GM12878 (cell line): ENCODE results near the gene ICA1. TPM values are rescaled to one million over a fixed set of nuclear protein-coding genes. Genes with fewer than 3 reads are reported as not detected.

Source experiments
- ATAC-seq: fragments of 200-7000 bp; cut with Tn5 transposase; 3 replicates; pipeline ENCODE4 v1.9.1; 2020; ENCODE audit warnings: mild to moderate bottlenecking, moderate library complexity
- BruUV-seq: library from RNA; stranded (reverse); fragments of 400-500 nt; replicated peaks from 2 replicates; lab custom pipeline; 2021; lab: Mats Ljungman, UMichigan
- CTCF ChIA-PET: fragments of 300-600 bp; sonication (Branson Sonifier 250); formaldehyde crosslinking; extraction: SDS; loops from one replicate; lab custom pipeline; 2021; ENCODE audit warnings: inconsistent platforms; lab: Yijun Ruan, JAX
- POLR2A ChIA-PET: fragments of 350-600 bp; formaldehyde crosslinking; extraction: SDS; loops from one replicate; lab custom pipeline; 2021; ENCODE audit warnings: inconsistent platforms; lab: Charles Lee
- RAD21 ChIA-PET: fragments of 300-600 bp; sonication (Branson Sonifier 250); formaldehyde crosslinking; loops from one replicate; lab custom pipeline; 2023; ENCODE audit warnings: antibody characterized with exemption; ENCODE audit not compliant: unreplicated experiment; lab: Charles Lee
- SMC1A ChIA-PET: fragments of 300-600 bp; sonication (Branson Sonifier 250); formaldehyde crosslinking; loops from one replicate; lab custom pipeline; 2023; ENCODE audit not compliant: unreplicated experiment, uncharacterized antibody; lab: Charles Lee
- DNase-seq: peaks from one replicate; pipeline ENCODE4 v3.0.0-alpha.2; 2011; ENCODE audit warnings: low read depth, low spot score
- FAIRE-seq: peaks from 3 replicates; lab custom pipeline; 2011; peaks lifted over from hg19 to GRCh38; lab: Jason Lieb, UNC
- H2AFZ ChIP-seq: 2 replicates; pipeline ENCODE4 v1.6.0; 2011; ENCODE audit warnings: low read depth, low read length, control low read depth; ENCODE audit not compliant: control insufficient read depth
- H3K27ac ChIP-seq: 2 replicates; pipeline ENCODE4 v1.5.1; 2011; ENCODE audit warnings: control low read depth; ENCODE audit not compliant: control insufficient read depth, insufficient read depth
- H3K27me3 ChIP-seq, 2 experiments: replicated peaks in 1 of 2; 2 replicates each; pipeline versions ENCODE4 v1.6.0 to v1.6.1; 2011; ENCODE audit warnings: low read length in 1 of 2; ENCODE audit not compliant: control insufficient read depth in 2 of 2, insufficient read depth in 2 of 2
- H3K36me3 ChIP-seq, 2 experiments: 2 replicates each; pipeline ENCODE4 v1.5.1; 2011; ENCODE audit warnings: low read length in 1 of 2; ENCODE audit not compliant: control insufficient read depth in 2 of 2, insufficient read depth in 2 of 2
- H3K4me1 ChIP-seq: 2 replicates; pipeline ENCODE4 v1.6.1; 2011; ENCODE audit warnings: mild to moderate bottlenecking, low read length, moderate library complexity, mixed read lengths; ENCODE audit not compliant: control insufficient read depth, insufficient read depth
- H3K4me2 ChIP-seq: 2 replicates; pipeline ENCODE4 v1.6.0; 2011; ENCODE audit warnings: control low read depth; ENCODE audit not compliant: control insufficient read depth, insufficient read depth
- H3K4me3 ChIP-seq: fragments of 200-600 bp; sonication (generic); 2 replicates; pipeline ENCODE4 v1.5.1; 2016
- H3K79me2 ChIP-seq: 2 replicates; pipeline ENCODE4 v1.6.0; 2011; ENCODE audit warnings: low read length; ENCODE audit not compliant: control insufficient read depth, insufficient read depth
- H3K9ac ChIP-seq: 2 replicates; pipeline ENCODE4 v1.8.0; 2011; ENCODE audit warnings: low read length, control low read depth, mixed read lengths; ENCODE audit not compliant: control insufficient read depth, insufficient read depth
- H3K9me3 ChIP-seq: replicated peaks from 3 replicates; pipeline ENCODE4 v1.5.1; 2011; ENCODE audit warnings: mild to moderate bottlenecking, low read length; ENCODE audit not compliant: control insufficient read depth, insufficient read depth
- H4K20me1 ChIP-seq: 2 replicates; pipeline ENCODE4 v1.6.0; 2011; ENCODE audit not compliant: control insufficient read depth, insufficient read depth
- BCL11A ChIP-seq: IDR thresholded peaks from 2 replicates; pipeline ENCODE4 v1.6.1; 2011; ENCODE audit warnings: low read depth, low read length
- CUX1 ChIP-seq: IDR thresholded peaks from 2 replicates; pipeline ENCODE4 v1.6.1; 2012; ENCODE audit warnings: improper control_type of control experiment, low read depth, low read length; ENCODE audit not compliant: insufficient replicate concordance
- DPF2 ChIP-seq: fragments of 450-650 bp; IDR thresholded peaks from 2 replicates; pipeline ENCODE4 v1.6.1; 2017; ENCODE audit warnings: mild to moderate bottlenecking
- GABPA ChIP-seq: IDR thresholded peaks from 2 replicates; pipeline ENCODE4 v1.6.1; 2014; ENCODE audit warnings: antibody characterized with exemption, low read depth, mild to moderate bottlenecking, inconsistent platforms
- MYC ChIP-seq: IDR thresholded peaks from 2 replicates; pipeline ENCODE4 v1.6.1; 2011; ENCODE audit warnings: mild to moderate bottlenecking, low read length, moderate library complexity, inconsistent platforms; ENCODE audit not compliant: insufficient read depth, insufficient replicate concordance, insufficient read length, severe bottlenecking
- RCOR1 ChIP-seq: conservative IDR thresholded peaks from 2 replicates; pipeline ENCODE4 v1.6.1; 2012; ENCODE audit warnings: low read depth, low read length, improper control_type of control experiment
- SKIL ChIP-seq: fragments of 450-650 bp; IDR thresholded peaks from 2 replicates; pipeline ENCODE4 v1.6.1; 2017; ENCODE audit warnings: mild to moderate bottlenecking, low read depth, inconsistent platforms; ENCODE audit not compliant: poor library complexity, severe bottlenecking
- SMARCA5 ChIP-seq: fragments of 450-650 bp; IDR thresholded peaks from 2 replicates; pipeline ENCODE4 v1.6.1; 2017; ENCODE audit warnings: mild to moderate bottlenecking
- SPI1 ChIP-seq: IDR thresholded peaks from 2 replicates; pipeline ENCODE4 v1.6.1; 2011; ENCODE audit warnings: low read depth, mild to moderate bottlenecking, low read length, moderate library complexity, borderline replicate concordance; ENCODE audit not compliant: insufficient read depth
- STAT3 ChIP-seq: IDR thresholded peaks from 2 replicates; pipeline ENCODE4 v1.6.1; 2011; ENCODE audit warnings: low read depth, low read length, improper control_type of control experiment
- ZBTB40 ChIP-seq: fragments of 450-650 bp; IDR thresholded peaks from 2 replicates; pipeline ENCODE4 v1.6.1; 2016; ENCODE audit warnings: mild to moderate bottlenecking, moderate library complexity, borderline replicate concordance
- WGBS: methylation state at CpG from one replicate; pipeline ENCODE4 v1.1.6; 2016; ENCODE audit warnings: low lambda C conversion rate; ENCODE audit not compliant: insufficient replicate concordance, insufficient coverage; ENCODE audit errors: missing lambda C conversion rate; 5-methylcytosine and 5-hydroxymethylcytosine counted together
- in situ Hi-C: fragments of 300-500 bp; cut with MboI; formaldehyde crosslinking; loops from 9 replicates; pipeline ENCODE4 v1.14.3; 2018; ENCODE audit warnings: mixed read lengths
- intact Hi-C: fragments of 100-400 bp; cut with micrococcal nuclease; formaldehyde crosslinking; loops from one replicate; pipeline ENCODE4 v1.14.2; 2022; ENCODE audit not compliant: unreplicated experiment
- polyA plus RNA-seq, 11 experiments: library from polyadenylated mRNA; depleted of rRNA in 4 of 11; unstranded in 6 of 11; stranded (reverse) in 5 of 11; fragments of >200 nt; fragmentation: Nextera tagmentation in 4 of 11; fragmentation: Illumina TruSeq in 1 of 11; extraction: Ambion mirVana in 4 of 11; extraction: Trizol in 1 of 11; gene quantifications; 1 replicate in 1 of 11; 2 replicates in 10 of 11; pipeline versions ENCODE4 v1.2.1 to v1.2.3, GENCODE V29; 2011 to 2016; ENCODE audit warnings: inconsistent platforms in 2 of 11, missing spikeins in 2 of 11, low read depth in 1 of 11
- total RNA-seq, 4 experiments: library from RNA; depleted of rRNA in 3 of 4; stranded (reverse); fragments of >200 nt in 3 of 4; fragmentation: Illumina TruSeq in 1 of 4; extraction: Trizol in 1 of 4; gene quantifications; 2 replicates each; pipeline versions ENCODE4 v1.2.1 to v1.2.3, GENCODE V29; 2013 to 2021

ICA1 gene
- total and polyA plus RNA-seq, 10 of the 15 experiments (the other 5 are each of a cell fraction or from before 2014, with no cell fraction given) = 1.3 to 35.1 (median 3.3) TPM

- in situ Hi-C loops (no loop called here), intact Hi-C loops (no loop called here)
- DNase-seq (no peak), ATAC-seq (peak; percentile 52), FAIRE-seq (no peak)
- Histone ChIP-seq H3K9me3 (no peaks in the 10 kb centered on the region), H3K27me3 (peaks cover 6 to 9% of the 10 kb centered on the region in 2 experiments; a peak in 3 of 4 replicates), H3K4me2 (peak overlapping the region; percentile 77), H4K20me1 (no peaks in the 10 kb centered on the region), H3K36me3 (no peaks in the 10 kb centered on the region), H3K9ac (no peak overlapping the region), H2AFZ (peak overlapping the region; percentile 41; the same call in 1 of the 2 replicates), H3K4me1 (no peaks in the 10 kb centered on the region), H3K79me2 (no peaks in the 10 kb centered on the region), H3K27ac (no peak overlapping the region), H3K4me3 (peak overlapping the region; percentile 51; the same call in 1 of the 2 replicates)
- ChIA-PET POLR2A (no interaction called here), RAD21 (no interaction called here), CTCF (no interaction called here), SMC1A (no interaction called here)
- BruUV-seq = no TSS peak
- 33% methylated on average over 30 of the region's 31 CpGs for WGBS
- no peak for TF ChIP-seq ZBTB40
- TF ChIP-seq SKIL = no peak
- no peak for TF ChIP-seq STAT3
- TF ChIP-seq BCL11A = no peak
- no peak for TF ChIP-seq CUX1
- TF ChIP-seq MYC = no peak
- no peak for TF ChIP-seq DPF2
- TF ChIP-seq RCOR1 = no peak
- no peak for TF ChIP-seq GABPA
- no peak for TF ChIP-seq SMARCA5
- no peak for TF ChIP-seq SPI1
Observed at GRCh38 chr7:8260871-8261694, 884 bp downstream of the ICA1 start.
